GM21619 (cell line): ENCODE results near the gene TTC39A.
"Not testable (repeated sequence)": the region's sequence is repeated elsewhere in the genome, so short reads cannot be mapped to it uniquely, and the experiment has no call there.

ENCODE experiments used
- ATAC-seq: cut with Tn5 transposase; IDR thresholded peaks from one replicate; pipeline ENCODE4 v1.9.1; 2021; ENCODE audit not compliant: unreplicated experiment

Gene TTC39A

DNA sequence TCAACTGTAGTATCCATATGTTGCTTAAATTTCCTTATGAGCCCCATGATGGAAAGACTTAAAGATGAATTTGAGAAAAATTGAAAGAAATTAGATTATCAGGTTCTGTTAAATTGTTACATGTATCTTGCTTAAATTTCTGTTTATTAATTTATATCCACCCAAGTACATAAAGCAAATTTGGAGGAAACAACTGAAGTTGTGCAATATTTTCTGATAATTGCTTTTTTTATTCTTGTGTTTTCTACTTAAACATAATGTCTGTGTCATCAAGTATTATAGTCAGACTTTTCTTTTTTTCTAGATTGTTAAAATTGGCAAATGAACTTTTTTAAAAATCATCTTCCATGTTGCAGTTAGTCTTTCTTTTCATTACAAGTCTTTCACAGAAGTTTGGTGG is 57.4 kb downstream of the TTC39A start:
- ATAC-seq: no peak

DNA sequence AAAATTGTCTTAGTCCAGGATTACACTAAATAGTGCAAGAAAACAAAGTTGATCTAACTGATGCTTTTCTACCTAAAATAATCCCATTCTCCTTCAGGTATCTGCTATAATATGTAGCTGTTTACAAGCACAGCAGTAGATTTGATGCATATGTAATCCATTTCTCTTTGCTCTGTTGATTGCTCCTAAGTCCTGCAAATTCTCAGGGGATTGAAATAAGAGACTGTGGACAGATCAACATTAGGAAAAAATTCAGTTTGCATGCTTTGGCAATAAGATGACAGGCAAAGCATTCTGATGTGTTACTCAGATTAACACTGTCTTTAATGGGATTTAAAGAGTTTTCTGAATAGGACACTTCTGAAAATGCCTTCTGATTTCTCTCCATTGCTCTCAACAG is 59.6 kb downstream of the TTC39A start:
- ATAC-seq: no peak

DNA sequence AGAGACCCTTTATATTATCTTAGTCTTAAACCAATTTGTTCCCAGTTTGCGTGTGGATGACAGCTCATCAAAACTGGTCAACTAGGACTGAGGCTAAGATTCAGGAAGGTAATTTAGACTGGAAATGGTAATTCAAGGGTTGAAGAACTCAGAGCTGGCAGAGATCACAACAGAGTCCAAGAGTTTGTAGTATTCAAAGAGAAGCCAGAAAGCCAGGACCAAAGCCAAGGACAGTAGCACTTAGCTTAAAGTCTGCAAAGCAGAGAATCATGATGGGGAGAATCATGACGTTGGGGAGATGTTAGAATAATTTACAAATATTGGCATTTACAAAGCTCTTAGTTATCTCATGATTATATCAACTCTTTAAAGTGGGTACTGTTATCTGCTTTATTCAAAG is 61.7 kb downstream of the TTC39A start:
- ATAC-seq: peak; percentile 20

DNA sequence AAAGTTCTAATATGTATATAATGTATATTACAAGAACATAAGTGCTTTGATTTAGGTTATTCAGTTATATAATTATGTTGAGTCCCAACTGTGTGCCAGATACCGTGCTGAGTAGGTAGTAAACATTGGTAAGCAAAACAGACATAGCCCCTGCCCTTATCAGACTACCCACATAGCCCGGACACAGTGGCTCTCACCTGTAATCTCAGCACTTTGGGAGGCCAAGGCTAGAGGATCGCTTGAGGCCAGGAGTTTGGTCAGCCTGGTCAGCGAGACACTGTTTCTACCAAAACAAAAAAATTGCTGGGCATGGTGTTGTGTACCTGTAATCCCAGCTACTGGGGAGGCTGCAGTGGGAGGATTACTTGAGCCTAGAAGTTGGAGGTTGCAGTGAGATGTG is 63.6 kb downstream of the TTC39A start:
- no peak for ATAC-seq

DNA sequence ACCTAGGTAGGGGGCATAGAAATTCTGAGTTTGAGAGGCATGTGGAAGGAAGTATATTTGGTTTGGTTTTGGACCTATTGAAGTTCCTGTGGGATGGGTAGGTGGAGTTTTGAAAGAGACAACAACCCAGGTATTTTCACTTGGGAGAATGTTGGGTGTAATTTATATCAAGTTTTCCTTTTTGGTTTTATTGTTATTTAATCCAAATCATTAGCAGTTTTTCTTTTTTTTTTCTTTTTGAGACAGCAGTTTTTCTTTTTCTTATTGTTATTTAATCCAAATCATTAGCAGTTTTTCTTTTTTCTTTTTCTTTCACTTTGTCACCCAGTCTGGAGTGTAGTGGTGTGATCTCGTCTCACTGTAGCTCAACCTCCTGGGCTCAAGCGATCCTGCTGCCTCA is 64.2 kb downstream of the TTC39A start:
- ATAC-seq: no peak

DNA sequence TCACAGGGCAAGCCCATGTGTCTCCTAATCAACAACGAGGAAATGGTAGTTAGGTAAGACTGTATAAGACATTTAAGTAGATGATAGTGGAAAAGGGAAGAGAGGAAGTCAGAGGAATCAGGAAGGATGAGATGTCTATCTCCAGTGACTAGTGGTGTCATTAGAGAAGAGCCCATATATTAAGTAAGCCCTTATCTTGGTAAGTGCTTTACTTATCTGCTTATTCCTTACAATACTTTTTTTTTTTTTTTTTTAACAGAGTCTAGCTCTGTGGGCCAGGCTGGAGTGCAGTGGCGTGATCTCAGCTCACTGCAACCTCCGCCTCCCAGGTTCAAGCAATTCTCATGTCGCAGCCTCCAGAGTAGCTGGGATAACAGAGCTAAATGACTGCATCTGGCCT is 64.7 kb downstream of the TTC39A start:
- ATAC-seq: no peak

DNA sequence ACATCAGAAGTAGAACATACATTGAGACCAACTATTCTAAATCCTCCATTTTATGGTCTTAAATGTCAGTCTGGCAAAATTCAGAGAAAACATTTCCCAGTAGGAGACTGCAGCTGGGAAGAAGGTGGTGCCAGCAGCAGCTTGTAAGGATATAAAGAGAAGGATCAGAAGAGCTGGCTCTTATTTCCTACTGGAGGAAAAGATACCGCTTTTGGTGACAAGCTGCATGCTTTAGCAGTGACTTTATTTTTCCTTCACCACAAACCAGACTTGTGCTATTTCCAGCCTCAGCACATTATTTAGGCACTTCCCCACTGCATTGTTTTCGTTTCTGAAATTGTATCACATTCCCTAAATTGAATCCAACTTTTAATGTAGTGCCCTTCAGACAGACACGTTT is 65.9 kb downstream of the TTC39A start:
- no peak for ATAC-seq

DNA sequence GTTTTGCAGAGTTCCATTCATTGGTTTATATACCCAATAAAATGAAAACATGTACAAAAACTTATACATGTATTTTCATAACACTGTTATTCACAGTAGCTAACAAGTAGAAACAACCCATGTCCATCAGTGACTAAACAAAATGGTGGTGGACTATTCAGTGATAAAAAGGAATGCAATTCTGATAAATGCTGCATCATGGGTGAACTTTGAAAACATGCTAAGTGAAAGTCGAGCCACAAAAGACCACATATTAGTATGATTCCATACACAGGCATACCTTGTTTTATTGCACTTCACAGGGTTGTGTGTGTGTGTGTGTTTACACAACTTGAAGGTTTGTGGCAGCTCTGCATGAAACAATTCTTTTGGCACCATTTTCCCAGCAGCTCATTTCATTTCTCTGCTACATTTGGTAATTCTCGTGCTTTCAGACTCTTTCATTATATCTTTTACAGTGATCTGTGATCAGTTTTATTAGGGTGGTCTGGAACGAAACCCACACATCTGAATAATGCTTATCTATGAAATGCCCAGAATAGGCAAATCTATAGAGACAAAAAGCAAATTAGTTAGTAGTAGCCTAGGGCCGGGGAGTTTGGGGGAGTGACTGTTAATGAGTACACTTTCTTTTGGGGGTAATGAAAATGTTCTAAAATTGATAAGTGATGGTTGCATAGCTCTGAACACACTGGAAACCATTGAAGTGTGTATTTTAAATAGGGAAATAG is 67.0 kb downstream of the TTC39A start:
- ATAC-seq: no peak

DNA sequence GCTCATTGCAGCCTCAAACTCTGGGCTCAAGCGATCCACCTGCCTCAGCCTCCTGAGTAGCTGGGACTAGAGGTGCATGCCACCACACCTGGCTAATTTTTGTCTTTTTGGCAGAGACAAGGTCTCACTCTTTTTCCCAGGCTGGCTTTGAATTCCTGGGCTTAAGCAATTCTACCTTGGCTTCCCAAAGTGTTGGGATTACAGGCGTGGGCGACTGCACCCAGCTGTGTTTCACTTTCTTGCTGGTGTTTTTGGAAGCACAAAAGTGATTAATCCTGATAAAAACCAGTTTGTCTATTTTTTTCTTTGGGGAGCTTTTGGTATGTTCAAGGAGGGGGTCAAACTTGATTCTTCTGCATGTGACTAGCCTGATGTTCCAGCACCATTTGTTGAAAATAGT is 75.0 kb downstream of the TTC39A start:
- ATAC-seq: no peak

DNA sequence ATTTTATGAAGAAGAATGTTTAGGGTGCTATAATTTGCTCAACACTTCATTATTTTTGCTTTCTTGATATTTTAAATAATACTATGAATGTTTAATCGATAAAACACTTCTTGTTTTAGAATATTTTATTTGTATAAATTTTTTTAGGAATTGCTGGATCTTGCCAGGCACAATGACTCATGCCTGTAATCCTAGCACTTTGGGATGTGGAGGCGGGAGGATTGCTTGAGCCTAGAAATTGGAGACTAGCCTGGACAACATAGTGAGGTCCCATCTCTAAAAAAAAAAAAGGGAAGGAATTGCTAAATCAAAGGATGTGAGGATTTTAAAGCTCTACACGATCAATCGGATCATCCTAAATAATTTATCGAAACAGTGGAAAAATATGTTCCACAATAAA is 76.7 kb downstream of the TTC39A start:
- no peak for ATAC-seq

DNA sequence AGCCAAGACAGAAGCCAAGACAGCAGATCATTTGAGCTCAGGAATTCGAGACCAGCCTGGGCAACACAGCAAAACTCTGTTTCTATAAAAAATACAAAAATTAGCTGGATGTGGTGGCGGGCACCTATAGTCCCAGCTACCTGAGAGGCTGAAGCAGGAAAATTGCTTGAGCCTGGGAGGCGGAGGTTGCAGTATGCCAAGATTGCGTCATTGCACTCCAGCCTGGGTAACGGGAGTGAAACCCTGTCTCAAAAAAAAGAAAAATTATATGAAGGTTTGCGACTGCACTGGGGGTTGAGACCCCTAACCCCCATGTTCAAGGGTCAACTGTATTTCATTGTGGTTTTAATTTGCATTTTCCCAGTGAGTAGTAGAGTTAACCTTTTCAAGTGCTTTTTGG is 78.0 kb downstream of the TTC39A start:
- ATAC-seq: no peak

DNA sequence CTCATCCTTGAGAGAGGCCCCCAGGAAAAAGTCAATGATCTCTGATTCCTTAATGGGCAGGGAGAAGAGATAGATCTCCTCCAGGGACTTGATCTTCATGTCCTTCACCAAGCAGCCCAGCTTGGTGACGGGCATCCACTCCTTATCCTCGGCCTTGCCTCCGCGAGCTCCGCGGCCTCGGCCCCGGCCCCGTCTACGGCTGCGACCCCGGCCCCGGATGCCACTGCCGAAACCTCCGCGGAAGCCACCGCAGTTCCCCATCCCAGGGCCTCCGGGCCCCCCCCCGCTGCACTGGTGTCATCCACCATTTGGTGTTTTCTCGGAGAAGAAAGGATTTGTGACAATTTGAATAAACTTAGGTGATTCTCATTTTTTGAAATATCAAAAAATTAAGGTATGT is 79.2 kb downstream of the TTC39A start:
- not testable (repeated sequence) for ATAC-seq

DNA sequence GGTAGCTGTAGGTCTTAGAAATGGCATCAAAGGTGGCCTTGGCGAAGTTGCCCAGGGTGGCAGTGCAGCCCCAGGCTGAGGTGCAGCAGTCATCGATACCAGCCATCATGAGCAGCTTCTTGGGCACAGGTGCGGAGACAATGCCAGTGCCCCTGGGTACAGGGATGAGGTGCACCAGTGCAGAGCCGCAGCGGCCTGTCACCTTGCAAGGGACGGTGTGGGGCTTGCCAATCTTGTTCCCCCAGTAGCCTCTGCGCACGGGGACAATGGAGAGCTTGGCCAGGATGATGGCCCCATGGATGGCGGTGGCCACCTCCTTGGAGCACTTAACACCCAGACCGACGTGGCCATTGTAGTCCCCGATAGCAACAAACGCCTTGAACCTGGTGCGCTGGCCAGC is 79.6 kb downstream of the TTC39A start:
- not testable (repeated sequence) for ATAC-seq

DNA sequence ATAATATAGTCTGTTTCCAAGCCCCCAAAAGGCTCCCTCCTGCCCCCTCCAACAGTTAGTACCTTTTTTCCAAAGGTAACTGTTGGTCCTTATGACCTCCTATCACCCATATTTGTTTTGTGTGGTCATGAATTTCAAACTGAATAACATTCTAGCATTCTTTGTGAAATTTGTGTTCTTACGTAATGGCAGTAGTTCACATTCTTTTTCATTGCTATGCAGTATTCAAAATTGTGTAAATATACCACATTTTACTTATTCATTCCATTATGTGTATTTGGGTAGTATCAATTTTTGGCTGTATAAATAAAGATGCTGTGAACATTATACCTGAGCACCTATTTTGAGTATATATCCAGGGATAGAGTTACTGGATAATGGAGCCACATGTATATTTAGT is 80.9 kb downstream of the TTC39A start:
- no peak for ATAC-seq

DNA sequence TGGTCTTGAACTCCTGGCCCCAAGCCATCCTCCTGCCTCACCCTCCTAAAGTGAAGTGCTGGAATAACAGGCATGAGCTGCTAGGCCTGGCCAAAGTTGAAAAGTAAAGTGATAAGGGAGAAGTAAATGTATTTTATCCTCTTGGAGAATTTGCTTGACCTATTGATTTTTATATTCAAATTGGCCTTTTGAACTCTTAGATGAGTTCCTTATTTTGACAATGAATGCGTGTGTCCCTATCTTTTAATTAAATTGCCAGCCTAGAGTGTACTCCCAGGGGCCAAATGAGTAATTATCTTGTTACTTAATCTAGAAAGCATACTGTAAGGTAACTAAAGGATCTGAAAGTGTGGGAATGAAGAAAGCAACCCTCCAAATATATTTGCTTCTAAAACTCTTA is 82.9 kb downstream of the TTC39A start:
- ATAC-seq: no peak

DNA sequence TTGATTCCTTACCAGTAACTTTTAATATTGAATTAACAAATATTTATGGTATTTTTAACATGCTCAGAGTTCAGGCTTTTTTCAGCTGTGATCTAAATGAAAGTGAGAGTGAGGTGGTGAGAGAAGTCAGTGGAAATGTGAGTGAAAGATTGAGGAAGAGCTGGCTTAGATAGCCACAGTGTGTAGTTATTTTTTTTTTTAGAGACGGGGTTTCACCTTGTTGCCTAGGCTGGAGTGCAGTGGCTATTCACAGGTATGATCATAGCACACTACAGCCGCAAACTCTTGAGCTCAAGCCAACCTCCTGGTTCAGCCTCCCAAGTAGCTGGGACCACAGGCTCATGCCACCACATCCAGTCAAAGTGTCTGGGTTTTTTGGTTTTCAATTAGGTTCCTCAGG is 83.3 kb downstream of the TTC39A start:
- ATAC-seq: no peak

DNA sequence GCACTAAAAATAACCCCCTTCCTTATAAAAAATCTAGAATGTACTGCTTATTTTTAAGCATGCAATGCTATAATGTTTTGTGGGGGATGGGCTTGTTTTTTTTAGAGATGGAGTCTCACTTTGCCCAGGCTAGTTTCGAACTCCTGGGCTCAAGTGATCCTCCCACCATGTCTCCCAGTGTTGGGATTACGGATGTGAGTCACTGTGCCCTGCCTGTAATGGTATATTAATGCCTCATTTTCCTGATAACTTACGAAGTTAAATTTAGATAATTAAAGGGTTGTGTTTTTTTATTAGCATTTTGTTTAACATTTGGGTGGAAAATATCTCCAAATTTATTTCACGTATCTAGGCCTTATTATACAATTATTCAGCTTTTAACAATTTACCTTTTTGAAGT is 87.8 kb downstream of the TTC39A start:
- ATAC-seq: no peak

DNA sequence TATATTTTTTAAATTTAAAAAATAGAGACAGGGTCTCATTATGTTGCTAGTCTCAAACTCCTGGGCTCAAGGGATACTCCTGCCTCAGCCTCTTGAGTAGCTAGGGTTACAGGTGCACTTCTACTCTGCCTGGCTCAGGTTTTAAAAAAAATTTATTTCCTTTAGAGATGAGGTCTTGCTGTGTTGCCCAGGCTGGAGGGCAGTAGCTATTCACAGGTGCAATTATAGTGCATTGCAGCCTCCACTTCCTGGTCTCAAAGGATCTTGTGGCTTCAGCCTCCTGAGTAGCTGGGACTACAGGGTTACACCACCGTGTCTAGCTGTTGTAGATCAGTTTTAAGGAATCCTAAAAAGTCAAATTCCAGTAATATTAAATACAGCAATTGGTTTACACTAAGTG is 89.2 kb downstream of the TTC39A start:
- ATAC-seq: no peak

DNA sequence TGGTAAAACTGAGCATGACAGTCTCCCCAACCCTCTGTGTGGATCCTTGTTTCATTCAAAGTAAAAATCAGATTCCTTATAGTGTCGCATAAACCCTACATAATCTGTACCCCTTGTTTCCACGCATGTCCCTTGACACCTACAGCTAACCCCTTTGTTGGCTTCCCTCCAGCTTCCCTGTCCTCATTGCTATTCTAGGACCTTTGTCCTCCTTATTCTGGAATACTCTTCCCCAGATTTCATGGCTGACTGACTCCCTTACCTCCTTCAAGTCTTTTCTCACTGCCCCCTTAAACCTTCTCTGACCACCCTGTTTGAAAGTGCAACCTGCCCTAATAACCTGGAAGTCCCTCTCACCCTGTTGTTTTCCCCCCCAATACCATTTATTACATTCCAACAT is 90.3 kb downstream of the TTC39A start:
- no peak for ATAC-seq

DNA sequence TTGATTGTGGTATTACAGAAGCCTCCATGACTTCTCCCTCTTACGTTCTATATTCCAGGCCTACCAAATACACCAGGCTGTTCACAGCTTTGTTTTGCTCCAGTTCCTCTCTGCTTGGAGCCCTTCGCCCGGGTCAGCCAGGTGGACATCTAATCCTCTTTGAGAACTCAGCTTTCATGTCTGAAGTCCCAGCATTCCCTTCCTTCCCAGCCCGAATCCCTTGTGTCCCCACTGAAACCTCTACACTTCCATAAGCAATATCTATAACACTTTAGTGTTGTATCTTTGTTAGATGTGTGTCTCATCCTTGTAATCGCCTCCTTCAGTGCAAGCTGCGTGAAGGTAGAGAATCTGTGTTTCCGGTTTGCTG is 92.3 kb downstream of the TTC39A start:
- no peak for ATAC-seq

DNA sequence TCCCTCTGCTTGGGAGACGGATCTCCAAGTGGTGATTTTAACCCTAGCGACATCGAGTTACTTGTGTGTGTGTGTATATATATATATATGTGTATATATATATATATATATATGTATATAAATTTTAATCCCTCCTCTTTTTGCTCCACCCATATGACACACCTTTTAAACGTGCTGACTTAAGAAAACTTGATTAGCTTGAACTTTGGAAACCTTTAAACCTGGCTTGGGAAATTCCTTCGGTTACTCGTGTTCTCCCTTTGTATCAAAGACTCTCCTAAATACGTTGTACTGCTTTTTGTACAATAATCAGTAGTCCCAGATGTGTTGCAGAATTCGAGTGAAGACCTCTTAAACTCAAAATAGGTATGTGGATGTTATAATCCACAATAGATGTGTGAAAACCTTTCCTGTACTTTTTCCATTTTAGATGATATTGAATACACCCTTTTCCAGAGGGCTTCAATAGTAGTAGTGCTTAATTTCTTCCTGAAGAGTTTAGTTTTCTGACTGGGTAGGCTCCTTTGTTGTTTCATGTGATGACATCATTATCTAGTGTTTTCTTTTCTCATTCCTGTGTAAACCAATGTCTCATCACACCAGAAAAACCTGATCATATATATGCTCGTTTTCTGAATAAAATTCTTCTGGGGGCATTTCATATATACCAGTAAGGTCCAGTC is 92.9 kb downstream of the TTC39A start:
- no peak for ATAC-seq
